Measurements from ENCODE around the gene ST6GALNAC5.

DNA sequence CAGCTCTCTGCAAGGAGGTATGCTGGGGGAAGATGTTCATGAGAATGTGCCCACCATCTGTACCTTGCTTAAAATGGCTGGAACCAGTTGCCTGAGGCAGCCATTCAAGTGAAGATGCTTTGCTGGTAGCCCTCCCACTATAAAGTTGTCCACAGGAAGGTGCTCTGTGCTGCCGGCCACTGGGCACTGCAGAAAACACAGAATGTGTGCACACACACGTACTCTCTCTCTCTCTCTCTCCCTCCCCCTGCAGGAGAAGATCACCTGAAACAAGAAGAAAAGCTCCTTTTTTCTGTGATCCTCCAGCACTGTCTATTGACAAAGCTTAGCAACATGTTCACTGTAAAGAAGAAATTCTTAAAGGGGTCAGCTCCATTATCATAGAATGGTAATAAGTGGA, 217.2 kb downstream of the ST6GALNAC5 start:
- TF ChIP-seq, protein P1, sequence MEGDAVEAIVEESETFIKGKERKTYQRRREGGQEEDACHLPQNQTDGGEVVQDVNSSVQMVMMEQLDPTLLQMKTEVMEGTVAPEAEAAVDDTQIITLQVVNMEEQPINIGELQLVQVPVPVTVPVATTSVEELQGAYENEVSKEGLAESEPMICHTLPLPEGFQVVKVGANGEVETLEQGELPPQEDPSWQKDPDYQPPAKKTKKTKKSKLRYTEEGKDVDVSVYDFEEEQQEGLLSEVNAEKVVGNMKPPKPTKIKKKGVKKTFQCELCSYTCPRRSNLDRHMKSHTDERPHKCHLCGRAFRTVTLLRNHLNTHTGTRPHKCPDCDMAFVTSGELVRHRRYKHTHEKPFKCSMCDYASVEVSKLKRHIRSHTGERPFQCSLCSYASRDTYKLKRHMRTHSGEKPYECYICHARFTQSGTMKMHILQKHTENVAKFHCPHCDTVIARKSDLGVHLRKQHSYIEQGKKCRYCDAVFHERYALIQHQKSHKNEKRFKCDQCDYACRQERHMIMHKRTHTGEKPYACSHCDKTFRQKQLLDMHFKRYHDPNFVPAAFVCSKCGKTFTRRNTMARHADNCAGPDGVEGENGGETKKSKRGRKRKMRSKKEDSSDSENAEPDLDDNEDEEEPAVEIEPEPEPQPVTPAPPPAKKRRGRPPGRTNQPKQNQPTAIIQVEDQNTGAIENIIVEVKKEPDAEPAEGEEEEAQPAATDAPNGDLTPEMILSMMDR (IDR thresholded peaks at IDR 0.05 in 4 of 5, conservative IDR thresholded peaks at IDR 0.05 in 1 of 5), result no peak
- no peak for TF ChIP-seq POLR2A (IDR thresholded peaks at IDR 0.05)

Measured in gastrocnemius medialis (tissue), 4 donors.